ENCODE measurements around the gene RAB11FIP4.

DNA sequence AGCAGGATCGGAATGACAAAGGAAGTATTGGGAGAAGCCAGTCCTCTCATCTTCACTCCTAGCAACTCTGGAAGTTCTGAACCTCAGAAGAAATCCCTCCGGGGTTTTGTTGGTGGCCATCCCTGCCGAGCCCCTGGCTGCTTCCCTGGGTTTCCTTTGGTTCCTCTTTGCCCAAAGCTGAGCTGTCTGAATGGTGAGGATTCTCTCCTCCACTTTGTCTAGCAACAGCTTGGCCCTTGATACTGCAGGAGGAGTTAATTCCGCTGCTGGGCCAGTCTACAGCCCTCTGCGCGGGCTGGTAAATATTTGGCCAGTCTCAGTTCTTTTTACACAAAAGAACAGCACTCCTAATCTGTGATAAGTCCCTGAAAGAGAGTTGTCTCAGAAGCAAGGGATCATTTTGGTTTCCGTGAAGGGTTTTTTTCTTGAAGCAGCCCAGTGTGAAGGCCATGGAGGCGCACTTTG lies 170.9 kb downstream of the RAB11FIP4 start:
- TF ChIP-seq EZH2 (IDR thresholded peaks at IDR 0.05; ENCODE audit: borderline replicate concordance, insufficient read depth, low read depth, low read length, poor library complexity, severe bottlenecking): no peak
- TF ChIP-seq, protein P1, sequence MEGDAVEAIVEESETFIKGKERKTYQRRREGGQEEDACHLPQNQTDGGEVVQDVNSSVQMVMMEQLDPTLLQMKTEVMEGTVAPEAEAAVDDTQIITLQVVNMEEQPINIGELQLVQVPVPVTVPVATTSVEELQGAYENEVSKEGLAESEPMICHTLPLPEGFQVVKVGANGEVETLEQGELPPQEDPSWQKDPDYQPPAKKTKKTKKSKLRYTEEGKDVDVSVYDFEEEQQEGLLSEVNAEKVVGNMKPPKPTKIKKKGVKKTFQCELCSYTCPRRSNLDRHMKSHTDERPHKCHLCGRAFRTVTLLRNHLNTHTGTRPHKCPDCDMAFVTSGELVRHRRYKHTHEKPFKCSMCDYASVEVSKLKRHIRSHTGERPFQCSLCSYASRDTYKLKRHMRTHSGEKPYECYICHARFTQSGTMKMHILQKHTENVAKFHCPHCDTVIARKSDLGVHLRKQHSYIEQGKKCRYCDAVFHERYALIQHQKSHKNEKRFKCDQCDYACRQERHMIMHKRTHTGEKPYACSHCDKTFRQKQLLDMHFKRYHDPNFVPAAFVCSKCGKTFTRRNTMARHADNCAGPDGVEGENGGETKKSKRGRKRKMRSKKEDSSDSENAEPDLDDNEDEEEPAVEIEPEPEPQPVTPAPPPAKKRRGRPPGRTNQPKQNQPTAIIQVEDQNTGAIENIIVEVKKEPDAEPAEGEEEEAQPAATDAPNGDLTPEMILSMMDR (IDR thresholded peaks at IDR 0.05): no peak
